Pulmonary artery endothelial cell (primary cell): ENCODE measurements around the gene FMNL2. TPM values are rescaled to one million over a fixed set of nuclear protein-coding genes. Genes with fewer than 3 reads are reported as not detected.

Experiments used
- DNase-seq: peaks from one replicate; pipeline ENCODE4 v3.0.0-alpha.2; 2011; ENCODE audit warnings: low read depth, low spot score
- total RNA-seq: library from RNA; depleted of rRNA; stranded (reverse); fragments of >200 nt; gene quantifications from 2 replicates; pipeline ENCODE4 v1.2.3, GENCODE V29; 2014

The FMNL2 gene
- total RNA-seq, 1 donor from 2014 or later: 26.6 TPM

GRCh38 chr2:152611458-152612231, 276.7 kb downstream of the FMNL2 start:
- no peak for DNase-seq

GRCh38 chr2:152613235-152613634, 278.3 kb downstream of the FMNL2 start:
- DNase-seq: no peak

GRCh38 chr2:152615177-152615576, 280.2 kb downstream of the FMNL2 start:
- no peak for DNase-seq

GRCh38 chr2:152617456-152618192, 282.6 kb downstream of the FMNL2 start:
- DNase-seq: no peak

GRCh38 chr2:152618193-152618564, 283.2 kb downstream of the FMNL2 start:
- no peak for DNase-seq

GRCh38 chr2:152620208-152620607, 285.2 kb downstream of the FMNL2 start:
- DNase-seq: no peak

- DNase-seq: no peak
Measured at GRCh38 chr2:152620985-152621384, 286.0 kb downstream of the FMNL2 start.

- no peak for DNase-seq
Measured at GRCh38 chr2:152622219-152622618, 287.2 kb downstream of the FMNL2 start.

- DNase-seq: no peak
Measured at GRCh38 chr2:152623076-152623740, 288.2 kb downstream of the FMNL2 start.

- no peak for DNase-seq
Measured at GRCh38 chr2:152623775-152624174, 288.8 kb downstream of the FMNL2 start.

GRCh38 chr2:152624805-152625204, 289.8 kb downstream of the FMNL2 start:
- no peak for DNase-seq

GRCh38 chr2:152626911-152627339, 292.0 kb downstream of the FMNL2 start:
- no peak for DNase-seq

GRCh38 chr2:152627351-152627957, 292.5 kb downstream of the FMNL2 start:
- no peak for DNase-seq

GRCh38 chr2:152629202-152629601, 294.2 kb downstream of the FMNL2 start:
- DNase-seq: no peak

- no peak for DNase-seq
Measured at GRCh38 chr2:152630466-152630865, 295.5 kb downstream of the FMNL2 start.

GRCh38 chr2:152632736-152633135, 297.8 kb downstream of the FMNL2 start:
- DNase-seq: no peak

- no peak for DNase-seq
Measured at GRCh38 chr2:152635635-152636298, 300.8 kb downstream of the FMNL2 start.

GRCh38 chr2:152637251-152637650, 302.3 kb downstream of the FMNL2 start:
- DNase-seq: no peak

- no peak for DNase-seq
Measured at GRCh38 chr2:152638056-152638455, 303.1 kb downstream of the FMNL2 start.

GRCh38 chr2:152638590-152638989, 303.6 kb downstream of the FMNL2 start:
- no peak for DNase-seq

GRCh38 chr2:152644189-152644873, 309.4 kb downstream of the FMNL2 start:
- no peak for DNase-seq
